GM21786 (cell line): Measurements from ENCODE around the gene SARDH.

Experiments used
- ATAC-seq: cut with Tn5 transposase; IDR thresholded peaks from one replicate; pipeline ENCODE4 v1.9.1; 2021; ENCODE audit not compliant: unreplicated experiment

SARDH gene

DNA sequence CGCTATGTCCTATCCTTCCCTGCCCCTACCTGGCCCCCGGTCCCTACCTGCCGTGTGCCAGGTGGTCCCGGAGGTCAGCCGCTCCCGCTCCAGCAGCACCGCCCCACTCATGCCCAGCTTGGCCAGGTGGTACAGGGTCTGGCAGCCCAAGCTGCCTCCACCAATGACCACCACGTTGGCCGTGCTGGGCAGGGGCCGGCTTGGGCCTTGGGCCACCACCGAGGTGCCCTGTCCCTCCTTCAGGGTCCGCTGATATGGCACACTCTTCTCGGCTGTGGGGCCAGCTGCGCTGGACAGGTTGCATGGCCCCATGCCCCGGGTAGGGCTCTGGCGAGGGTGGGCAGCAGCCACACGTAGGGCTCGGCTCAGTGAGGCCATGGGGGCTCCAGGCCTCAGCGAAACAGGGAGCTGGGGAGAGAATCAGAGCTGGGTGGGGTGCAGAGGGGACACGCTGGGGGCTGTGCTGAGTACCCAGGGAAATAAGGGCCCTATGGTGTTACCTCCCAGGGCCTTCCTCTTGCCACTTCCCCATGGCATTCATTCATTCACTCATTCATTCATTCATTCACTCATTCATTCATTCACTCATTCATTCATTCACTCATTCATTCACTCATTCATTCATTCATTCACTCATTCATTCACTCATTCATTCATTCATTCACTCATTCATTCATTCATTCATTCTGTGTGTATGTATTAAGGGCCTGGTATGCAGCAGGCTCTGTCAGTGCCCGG, 4.2 kb downstream of the SARDH start:
- no peak for ATAC-seq

DNA sequence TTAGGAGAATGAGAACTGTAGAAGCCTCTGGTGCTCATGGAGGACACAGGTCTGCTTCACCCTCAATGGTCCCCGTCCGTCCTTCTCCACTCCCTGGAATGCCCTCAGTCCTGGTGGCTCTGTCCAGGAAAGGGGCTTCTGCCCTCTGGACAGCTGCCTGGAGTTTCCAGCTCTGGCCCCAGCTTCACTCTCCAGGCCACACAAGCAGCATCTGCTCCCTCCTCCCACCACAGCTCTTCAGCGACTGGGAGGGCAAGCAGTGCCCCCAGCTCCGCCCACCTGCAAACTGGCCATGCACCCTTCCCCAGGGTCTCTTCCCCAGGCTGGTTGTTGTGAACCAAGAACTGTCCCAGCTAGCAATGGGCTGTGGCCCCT, 4.7 kb downstream of the SARDH start:
- ATAC-seq = no peak

DNA sequence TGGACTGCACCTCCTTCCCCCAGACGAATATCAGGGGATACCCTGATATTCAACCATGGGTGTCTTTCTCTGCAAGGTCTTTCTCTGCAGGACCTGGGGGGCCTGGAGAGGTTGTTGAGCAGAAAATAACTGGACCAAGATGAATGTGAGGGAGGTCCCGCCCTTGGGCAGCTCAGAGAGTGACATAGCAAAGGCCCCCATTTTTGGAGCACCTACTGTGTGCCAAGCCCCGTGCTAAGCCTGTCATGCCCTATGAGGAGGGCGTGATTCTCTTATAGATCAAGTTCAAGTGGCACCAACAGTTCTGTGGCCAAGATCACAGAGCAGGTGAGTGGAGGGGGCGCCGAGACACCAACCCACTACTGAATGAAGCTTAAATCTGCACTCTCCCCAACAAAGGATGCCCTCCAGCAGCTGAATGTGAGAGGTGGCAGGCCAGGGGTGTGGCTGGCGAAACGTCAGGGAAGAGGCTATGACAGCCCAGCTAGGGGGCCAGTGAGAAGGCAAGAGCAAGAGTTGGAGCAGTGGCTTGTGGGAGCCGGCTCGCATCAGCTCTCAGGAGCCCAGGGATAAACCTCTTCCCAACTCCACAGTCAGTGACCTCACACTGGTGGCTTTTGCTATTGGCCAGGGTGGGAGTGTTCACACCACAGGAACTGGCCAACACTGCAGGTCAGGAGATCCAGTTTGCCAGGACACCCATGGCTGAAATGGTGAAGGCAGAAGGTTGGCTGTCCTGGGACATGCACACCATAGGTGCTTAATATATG, 5.3 kb downstream of the SARDH start:
- ATAC-seq = no peak

DNA sequence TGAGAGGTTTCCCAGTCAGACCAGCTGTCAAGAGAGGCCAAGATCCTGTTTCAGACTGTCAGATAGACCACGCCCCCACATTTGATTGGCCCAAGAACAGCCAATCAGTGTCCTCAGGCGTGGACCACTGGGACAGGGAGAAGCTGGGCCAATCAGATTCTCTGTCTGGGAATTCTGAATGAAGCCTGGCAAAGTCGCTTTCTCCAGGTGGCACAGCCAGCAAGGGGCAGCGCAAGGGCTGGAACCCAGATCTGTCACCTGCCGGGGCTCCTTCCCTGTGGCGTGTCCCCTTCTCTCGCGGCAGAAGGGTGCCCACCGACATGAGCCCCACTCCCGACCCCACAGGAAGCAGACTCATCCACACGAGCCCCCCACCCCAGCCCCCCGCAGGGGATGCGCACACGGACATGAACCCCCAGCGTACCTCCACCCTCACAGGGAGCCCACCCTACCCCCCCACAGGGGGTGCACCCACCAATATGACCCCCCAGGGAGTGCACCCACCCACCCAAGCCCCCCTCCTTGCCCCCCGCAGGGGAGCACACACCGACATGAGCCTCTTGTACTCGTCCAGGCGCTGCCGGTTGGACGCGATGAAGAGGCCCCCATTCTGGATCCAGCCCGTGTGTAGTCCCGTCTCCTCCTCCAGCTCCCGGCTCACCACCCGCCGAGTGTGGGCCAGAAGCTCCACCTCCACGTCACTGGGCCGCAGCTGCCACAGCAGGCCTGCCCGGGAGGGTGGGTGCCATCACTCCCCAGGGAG, 6.1 kb downstream of the SARDH start:
- ATAC-seq = no peak

DNA sequence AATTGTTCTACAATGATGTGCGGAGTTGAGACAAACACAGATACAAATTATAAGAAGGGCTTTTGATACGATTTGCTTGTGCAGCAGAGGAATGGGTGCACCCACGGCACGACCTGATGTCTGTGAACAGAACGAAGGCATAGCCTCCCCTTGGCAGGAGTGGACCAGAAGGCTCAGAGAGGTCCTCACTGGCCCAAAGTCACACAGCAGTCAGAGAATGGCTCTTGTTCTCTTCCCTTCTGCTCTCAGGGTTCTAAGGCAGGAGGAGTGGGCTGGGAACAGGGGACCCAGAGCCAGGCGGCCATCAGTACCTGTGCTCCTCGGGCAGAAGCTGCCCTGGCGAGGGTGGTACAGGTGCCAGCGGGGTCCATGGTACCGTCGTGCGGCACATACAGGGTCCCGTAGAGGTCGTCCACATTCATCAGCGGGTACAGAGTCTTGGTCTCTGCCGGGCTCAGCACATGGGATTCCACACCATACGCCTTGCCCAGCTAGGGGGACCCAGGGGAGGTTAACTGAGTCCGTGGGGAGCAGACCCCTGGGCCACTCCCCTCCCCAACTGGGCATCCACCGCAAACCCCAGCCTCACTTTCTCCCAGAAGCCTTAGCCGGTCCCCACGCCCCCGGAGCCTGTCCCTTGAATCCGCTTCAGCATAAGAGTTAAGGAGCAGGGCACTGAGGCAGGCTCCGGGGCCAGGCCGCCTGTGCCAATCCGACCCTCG, 7.0 kb downstream of the SARDH start:
- no peak for ATAC-seq

DNA sequence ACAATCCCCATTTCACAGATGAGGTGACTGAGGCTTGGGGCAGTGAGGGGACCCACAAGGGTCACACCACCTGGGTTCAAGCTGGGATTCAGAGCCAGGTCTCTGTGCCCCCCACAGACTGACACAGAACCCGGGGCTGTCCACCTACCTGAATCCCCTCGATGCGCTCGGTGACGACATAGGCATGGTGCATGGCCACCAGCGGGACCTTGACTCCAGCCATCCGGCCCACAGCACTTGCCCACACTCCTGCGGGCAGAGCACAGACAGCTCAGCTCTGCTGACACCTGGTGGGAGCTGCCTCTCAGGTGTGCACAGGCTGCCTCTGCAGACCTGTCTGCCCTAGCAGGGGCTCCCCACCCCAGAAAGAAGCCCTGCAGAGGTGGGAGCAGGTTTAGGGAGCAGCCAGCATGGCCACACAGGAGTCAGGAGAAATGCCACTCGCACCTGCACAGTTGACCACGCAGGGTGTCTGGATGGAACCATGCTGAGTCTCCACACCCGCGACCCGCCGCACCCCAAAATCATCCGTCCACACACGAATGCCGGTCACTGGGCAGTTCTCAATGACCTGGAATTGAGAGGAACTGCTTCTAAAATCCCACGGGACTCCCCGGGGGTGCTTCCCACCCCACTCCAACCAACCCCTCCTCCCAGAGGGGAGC, 8.4 kb downstream of the SARDH start:
- no peak for ATAC-seq

DNA sequence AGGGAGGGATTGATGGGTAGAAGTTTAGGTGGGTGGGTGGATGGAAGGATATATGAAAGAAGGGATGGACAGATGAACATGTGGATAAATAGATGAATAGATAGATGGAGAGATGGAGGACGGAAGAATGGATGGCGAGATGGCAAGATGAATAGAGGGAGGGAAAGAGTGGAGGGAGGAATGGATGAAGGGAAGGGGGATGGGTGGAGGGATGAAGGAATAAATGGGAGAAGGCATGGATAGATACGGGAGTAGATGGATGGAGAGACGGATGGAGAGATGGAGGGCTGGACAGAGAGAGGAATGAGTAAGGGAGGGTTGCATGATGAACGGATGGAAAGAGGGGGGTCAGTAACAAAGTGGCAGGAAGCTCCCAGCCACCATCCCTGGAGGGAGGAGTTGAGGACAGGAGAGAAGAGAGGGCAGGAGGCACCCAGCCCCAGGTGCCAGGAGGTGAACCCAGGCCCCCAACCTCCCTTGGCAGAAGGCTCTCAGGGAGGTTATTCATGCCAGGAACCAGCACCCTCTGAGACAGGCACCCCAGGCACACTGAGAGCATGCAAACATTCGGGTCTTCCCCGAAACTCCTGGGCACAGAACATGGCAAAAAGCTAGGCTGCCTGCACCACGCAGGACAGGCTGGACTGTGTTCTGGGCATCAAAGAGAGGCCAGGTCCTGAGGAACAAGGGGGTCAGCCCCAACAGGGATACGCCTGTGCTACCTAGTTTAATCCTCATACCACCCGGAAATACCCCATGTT, 9.1 kb downstream of the SARDH start:
- no peak for ATAC-seq

DNA sequence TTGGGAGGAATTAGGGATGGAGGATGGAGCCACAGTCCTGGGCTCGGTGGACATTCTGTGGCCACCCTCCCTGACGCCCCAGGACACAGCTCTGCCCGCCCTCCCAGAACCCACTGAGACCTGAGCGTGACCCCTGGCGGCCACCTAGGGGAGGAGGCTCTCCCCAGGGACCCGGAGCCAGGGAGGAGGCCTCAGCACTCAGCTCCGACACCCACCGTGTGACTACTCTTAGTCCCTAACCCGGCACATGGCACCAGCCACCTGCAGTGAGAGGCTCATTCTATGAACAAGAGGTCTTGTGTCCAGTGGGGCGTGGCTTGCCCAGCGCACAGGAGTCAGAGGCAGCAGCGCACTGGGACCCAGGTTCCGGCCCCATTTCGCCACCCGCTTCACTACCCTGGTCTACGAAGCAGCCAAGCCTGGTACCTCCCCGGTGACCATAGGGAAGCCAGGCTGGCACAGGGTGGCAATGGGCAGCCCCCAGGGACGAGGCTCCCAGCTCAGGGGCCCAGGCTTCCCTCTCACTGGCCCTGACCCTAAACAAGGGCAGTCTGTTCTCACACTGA, 10.2 kb downstream of the SARDH start:
- ATAC-seq = no peak

DNA sequence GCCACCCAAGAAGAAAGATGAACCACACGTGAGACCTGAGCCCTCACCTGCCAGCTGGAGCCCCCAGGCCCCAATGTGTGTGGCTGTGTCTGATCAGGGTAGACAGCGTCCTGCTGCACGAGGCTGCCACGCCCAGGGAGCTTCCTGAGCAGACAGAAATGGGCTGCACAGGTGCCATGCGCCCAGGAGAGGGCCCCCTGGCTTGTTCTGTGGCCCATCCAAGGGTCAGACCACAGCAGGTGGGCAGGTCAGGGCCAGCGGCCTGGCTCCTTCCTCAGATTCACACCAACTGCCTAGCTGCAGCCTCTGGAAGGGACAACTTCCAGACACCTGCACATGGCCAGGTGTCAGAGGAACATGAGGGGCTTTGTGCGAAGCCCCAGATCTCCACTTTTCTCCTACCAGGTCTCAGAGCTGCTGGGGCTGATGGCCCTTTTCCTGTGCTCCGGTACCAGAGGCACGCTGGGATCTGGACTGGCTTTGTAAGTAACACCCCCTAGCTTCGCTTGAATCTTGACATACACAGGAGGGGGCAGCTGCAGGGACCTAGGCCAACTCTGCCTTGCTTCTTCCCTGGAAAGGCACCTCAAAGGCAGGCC, 10.8 kb downstream of the SARDH start:
- no peak for ATAC-seq

DNA sequence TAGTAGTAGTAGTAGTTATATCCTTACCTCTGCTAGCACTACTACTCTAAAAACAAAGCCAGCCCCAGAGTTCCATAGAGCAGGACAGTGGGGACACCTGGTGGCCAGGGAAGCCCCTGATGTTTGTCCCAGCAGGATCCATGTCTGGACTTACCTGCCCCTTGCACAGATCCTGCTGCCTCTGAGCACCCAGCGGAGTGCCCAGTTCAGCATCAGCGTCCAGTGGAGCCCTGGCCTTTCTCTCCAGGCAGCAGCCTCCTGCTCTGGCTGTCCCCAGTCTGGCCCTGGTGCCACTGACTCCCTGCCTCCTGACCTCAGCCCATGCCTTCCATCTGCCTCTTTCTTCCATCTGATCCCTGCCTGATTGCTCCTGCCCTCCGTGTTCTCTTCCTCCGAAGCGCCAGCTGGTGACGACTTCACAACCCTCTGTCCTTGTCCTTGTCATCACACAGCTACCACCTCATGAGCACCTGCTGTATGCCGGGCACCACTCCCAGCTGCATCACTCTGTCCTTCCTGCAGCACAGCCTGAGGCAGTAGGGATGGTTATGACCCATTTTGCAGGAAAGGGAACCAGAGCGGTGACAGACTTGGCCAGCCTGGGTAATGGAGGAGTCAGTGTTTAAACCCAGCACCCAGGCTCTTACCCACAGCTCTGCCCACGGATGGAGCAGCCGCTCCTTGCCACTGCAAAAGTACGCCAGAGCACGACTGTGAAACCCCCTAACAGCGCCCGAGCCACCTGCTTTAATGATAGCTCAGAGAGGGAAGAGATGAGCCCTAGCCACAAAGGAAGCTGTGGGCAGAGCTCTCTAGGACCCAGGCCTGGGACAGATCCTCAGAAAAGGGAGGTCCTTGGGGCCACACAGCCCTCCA, 11.5 kb downstream of the SARDH start:
- ATAC-seq = no peak

DNA sequence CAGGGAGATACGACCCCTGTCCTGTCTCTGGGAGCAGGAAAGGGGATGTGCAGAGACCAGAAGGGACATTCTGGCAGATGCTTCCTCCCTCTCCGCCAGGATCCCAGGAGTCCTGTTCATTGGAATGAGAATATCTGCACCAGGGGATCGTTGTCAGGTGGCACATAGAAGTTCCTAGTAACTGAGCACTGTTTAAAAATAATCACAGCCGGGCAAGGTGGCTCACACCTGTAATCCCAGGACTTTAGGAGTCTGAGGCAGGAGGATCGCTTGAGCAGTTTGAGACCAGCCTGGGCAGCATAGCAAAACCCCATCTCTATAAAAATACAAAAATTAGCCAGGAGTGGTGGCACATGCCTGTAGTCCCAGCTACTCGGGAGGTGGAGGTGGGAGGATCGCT, 12.3 kb downstream of the SARDH start:
- ATAC-seq = no peak

DNA sequence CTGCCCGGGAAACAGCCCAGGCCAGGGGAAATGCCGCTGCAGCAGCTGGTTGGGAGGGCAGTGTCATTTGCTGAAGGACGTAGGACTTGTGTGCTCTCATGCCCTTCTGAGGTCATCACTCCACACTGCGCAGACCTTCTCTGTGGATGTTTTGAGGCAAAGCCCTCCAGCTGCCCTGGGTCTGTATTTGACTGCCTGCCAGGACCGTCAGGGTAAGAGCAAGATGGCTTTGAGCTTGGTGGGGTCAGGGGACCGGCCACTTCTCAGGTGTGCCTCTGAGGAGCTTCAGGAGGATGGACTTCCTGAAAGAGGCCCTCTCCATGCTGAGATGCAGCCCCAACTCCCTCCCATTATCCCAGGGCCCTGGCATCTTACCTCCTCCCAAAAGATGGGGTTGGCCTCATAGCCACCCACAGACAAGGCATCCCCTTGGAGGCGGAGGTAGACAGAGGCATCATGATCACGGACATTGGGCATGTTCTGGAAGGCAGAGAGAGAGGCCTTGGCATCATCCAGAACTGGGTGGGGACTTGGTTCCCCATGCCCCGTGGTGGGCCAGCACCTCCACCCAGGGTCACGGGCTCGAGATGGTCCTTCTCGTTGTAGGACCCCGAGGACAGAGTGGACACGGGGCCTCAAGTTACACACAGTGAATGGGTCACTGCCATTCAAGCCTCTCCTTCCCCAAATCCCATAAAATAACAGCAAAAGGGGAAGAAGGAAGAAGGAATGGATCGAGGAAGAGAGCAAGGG, 19.4 kb downstream of the SARDH start:
- ATAC-seq = no peak

DNA sequence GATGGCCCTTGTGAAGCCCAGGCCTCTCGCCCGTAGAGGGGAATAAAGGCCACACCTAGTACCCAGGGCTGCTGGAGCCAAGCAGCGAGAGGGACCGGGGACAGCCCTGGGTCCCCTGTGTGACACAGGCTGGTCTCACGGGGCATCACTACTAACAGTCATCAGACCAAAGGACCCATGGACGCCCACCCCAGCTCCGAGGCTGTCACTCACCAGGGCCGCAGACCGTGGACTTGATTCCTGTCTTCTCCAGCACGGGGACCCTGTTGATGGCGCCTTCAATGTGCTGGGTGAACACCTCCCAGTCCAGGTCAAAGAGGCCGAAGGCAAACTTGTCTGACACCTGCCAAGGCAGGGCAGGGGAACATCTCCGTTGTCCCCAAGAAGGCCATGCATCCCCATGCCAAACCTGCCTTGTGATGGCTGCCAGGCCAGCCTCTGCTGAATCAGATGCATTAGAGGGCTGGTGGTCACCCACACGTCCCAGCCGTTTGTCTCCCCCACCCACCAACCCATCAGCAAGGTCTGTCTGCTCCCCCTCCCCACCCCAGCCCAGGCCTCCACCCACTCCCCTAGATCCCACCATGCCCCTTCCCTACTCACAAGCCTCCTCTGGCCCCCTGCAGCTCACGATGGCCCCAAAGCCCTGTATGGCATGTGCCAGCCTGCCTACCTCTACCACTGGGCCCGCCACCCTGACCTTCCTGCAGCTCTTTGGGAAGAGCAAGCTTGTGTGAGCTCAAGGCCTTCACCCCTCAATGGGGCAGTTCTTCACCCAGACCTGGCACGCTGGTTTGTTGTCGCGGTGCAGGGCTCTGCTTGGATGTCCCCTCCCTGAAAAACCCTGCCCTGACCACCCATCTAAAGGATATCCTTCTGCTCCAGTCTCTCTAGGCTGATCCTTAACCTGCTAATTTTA, 20.8 kb downstream of the SARDH start:
- ATAC-seq = no peak

DNA sequence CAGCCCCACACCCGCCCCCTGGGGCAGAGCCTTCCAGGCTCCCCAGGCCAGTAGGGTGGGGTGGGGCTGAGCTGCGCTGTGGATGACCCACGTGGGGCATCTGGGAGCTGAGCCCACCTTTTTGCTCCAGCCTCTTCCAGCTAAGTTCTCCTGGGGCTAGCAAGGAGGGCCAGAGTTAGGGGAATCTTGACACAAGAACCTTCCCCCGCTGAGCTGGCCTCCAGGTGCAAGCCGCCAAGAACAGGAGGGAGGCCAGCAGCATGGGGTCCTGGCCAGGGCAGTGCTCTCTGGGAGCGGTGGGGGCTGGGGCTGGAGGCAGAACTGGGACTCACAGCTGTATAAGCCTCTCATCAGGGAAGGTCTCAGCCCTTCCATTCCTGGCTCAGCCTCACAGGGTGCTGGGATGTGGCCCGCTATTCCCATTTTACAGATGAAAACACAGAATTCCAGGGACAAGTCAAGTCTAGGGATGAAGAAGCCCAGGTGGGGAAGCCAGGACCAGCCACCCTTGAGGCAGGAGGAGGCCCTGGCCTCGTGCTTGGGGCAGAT, 21.5 kb downstream of the SARDH start:
- no peak for ATAC-seq

DNA sequence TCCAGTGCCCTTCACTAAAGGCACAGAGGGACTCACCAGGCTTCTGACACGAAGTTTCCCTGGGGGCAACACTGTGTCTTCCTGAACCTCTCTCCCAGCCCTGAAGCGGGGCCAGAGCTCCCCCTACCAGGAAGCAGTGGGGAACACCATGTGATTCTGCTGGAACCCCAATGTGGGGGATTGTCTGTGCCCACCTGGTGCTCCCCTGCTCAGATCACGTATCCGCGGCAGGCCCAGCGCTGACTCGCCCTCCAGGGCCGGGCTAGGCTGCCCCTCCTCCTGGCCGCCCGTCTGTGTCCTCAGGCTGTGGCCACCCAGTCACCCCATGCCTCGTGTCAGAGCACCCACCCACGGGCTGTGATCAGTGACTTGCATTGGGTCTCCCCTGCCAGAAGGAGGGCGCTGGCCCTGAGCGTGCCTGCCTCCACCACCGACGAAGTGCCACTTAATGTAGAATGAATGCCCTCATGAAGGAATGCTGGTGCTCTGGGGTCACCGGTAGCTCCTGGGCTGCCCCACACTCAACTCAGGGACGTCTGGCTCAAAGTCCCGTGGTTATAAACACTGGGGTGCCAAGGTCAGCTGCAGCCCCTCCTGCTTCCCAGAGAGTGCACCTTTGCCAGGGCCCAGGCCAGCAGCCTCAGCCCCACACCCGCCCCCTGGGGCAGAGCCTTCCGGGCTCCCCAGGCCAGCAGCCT, 22.1 kb downstream of the SARDH start:
- ATAC-seq = no peak
